Measurements from ENCODE around the gene RHOJ. TPM values are rescaled to one million over a fixed set of nuclear protein-coding genes. Genes with fewer than 3 reads are reported as not detected.

Gene RHOJ
- polyA plus RNA-seq, 1 experiment, result 116 TPM

Other genes with a start within 250 kb of the RHOJ start
- gene KCNH5, start 159.0 kb upstream of the RHOJ start, polyA plus RNA-seq (2011; rRNA removed), result 0.02 and 0.05 TPM in 2 replicates
- gene GPHB5, start 114.5 kb downstream of the RHOJ start, polyA plus RNA-seq (2011; rRNA removed), result not detected in 2 replicates

Data from BJ (cell line).